ENCODE results near the gene C3orf33. TPM values are rescaled to one million over a fixed set of nuclear protein-coding genes. Genes with fewer than 3 reads are reported as not detected.
A peak's percentile ranks its signal among the peaks of the same experiment; 100 is the strongest.

Gene C3orf33
- total RNA-seq, 4 donors from 2014 or later, result 1.1 to 2.2 (median 1.7) TPM

DNA sequence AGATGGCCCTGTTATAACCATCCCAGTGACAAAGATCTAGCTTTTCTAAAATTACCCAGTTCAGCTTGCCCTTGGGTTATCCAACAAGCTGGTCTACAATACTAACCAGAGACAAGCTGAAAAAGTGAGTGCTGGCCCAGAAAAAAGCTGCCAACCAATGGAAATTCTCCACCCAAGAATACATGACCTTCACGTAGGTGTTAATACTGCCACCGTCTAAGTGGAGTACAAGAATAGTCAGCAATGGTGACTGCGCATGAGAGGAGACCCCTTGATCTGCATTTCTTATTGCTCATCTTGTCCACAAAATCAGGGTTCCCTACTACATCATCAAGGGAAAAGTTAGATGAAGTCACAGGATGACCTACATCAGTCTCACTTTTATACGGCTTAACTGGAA, 45.4 kb downstream of the C3orf33 start:
- TF ChIP-seq, protein P1, sequence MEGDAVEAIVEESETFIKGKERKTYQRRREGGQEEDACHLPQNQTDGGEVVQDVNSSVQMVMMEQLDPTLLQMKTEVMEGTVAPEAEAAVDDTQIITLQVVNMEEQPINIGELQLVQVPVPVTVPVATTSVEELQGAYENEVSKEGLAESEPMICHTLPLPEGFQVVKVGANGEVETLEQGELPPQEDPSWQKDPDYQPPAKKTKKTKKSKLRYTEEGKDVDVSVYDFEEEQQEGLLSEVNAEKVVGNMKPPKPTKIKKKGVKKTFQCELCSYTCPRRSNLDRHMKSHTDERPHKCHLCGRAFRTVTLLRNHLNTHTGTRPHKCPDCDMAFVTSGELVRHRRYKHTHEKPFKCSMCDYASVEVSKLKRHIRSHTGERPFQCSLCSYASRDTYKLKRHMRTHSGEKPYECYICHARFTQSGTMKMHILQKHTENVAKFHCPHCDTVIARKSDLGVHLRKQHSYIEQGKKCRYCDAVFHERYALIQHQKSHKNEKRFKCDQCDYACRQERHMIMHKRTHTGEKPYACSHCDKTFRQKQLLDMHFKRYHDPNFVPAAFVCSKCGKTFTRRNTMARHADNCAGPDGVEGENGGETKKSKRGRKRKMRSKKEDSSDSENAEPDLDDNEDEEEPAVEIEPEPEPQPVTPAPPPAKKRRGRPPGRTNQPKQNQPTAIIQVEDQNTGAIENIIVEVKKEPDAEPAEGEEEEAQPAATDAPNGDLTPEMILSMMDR (IDR thresholded peaks at IDR 0.05), result no peak
- DNase-seq (ENCODE audit: low spot score) (no peak), ATAC-seq (ENCODE audit: low FRiP score) (no peak)

DNA sequence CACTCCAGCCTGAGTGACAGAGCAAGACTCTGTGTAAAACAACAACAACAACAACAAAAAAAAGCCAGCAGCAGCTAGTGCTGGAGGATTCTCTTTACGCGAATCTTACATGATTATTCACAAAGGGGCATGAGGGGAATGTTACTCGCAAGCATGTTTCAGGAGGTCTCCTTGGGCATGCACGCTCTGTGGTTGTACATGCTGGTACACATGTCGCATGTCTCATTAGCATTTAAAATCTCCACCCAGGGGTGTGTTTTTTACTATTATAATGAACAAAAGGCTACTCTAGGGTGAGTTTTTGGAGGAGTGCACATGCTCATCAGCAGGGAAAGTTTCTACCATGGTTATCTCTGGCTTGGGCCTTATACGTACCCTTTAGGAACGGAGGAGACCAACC, 48.5 kb downstream of the C3orf33 start:
- DNase-seq (ENCODE audit: low spot score), result no peak
- no peak for ATAC-seq (ENCODE audit: low FRiP score)
- TF ChIP-seq, protein P1 (IDR thresholded peaks at IDR 0.05), result no peak

DNA sequence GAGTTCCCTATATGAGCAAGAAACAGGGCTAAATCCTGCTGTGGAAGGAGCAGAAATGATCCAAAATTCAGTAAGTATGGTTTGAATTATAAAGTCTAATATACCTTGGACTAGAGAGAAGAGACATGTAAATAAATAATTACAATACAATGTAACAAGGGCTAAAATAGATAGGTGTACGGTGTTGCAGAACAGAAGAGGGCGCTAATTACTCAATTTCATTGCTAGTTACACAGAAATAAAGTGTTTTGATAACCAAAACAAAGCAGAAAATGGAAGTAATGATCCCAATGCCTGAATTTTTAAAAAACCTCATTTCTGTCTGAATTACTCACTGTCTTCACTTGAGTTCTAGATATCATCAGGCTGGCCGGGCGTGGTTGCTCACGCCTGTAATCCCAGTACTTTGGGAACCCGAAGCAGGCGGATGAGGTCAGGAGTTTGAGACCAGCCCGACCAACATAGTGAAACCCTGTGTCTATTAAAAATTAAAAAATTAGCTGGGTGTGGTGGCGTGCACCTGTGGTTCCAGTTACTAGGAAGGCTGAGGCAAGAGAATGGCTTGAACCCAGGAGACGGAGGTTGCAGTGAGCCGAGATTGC, 52.9 kb downstream of the C3orf33 start:
- DNase-seq (ENCODE audit: low spot score), result no peak
- TF ChIP-seq, protein P1 (IDR thresholded peaks at IDR 0.05), result no peak
- ATAC-seq (ENCODE audit: low FRiP score), result no peak

DNA sequence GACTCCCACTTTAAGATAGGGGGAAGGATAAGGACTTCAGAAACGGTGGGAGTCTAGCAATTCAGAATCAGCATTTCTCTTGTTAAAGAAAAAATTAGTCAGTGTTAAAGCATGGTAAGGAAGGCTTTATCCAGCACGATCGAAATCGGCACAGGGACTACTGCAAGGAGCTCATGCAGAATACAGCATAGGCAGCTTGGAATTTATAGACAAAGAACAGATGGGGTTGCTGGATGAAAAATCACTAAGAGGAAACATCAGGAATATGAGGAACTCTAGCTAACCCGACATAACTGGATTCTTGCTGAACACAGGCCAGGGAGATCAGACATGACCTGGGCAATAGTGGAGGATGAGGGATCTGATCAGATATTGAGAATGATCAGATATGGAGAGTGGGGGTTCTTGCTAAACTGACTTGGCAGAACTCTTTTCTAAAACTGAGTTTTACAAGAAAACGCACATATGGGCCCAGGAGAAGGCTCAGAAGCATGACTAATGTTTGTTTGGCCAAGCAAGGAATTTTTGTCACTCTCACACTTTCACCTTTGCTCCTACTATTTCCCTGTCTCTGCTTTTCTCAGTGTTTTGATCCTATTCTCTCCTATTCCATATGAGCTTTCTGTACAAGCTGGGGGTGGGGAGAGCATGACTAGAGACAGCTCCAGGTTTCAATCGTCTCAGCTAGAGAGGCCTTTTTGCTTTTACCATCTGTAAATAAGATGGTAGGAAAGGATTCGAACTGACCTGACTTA, 57.3 kb downstream of the C3orf33 start:
- DNase-seq (ENCODE audit: low spot score) (no peak), ATAC-seq (ENCODE audit: low FRiP score) (no peak)
- TF ChIP-seq, protein P1 (IDR thresholded peaks at IDR 0.05), result no peak

DNA sequence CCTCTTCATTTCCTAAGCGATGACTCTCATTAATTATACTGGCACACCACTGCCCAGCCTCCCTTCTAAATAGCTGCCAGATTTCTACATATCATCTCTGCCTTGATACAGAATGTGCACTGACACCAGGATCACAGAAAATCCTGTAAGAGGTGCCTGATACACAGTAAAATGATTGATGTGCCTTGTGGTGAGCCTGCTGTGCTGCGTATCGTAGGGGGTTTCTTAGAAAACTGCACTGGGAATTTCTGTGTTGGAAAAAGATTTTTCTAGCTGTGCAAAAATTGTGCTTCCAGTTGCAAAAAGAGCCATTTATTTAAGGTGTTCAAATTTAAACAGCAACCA, 58.2 kb downstream of the C3orf33 start:
- TF ChIP-seq, protein P1 (IDR thresholded peaks at IDR 0.05), result no peak
- ATAC-seq (ENCODE audit: low FRiP score) (peak; percentile 14), DNase-seq (ENCODE audit: low spot score) (no peak)

DNA sequence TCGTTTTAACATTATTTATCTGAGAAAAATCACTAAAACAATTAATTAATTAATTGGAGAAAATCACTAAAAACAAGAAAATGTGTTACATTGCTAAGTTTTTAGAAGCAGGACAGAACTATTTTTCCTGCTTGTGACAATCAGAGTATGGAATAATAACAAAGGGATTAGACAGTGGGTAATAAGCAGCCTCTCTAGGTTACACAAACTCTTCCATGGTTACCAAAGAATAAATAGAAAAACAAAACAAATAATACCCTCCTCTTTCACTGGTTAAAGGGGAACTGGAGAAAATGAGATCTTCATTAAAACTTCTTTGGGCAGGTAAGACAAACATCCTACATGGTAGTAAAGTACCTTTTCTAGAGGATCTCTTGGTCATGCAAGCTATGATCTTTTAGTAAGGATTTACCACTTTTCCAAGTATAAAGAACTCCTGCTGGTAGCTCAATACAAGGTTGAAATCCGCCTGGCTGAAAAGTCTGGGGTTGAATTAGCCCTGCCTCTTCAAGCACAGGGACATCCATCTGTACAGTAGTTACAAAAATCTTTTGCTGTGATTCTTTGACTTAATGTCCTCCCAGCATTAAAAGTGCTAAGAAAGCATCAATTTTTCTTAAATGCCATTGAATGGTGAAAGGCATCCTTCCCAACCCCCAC, 58.7 kb downstream of the C3orf33 start:
- TF ChIP-seq, protein P1 (IDR thresholded peaks at IDR 0.05), result no peak
- no peak for DNase-seq (ENCODE audit: low spot score)
- no peak for ATAC-seq (ENCODE audit: low FRiP score)

Measured in omental fat pad (tissue), 4 donors.